ENCODE results near the gene H19. TPM values are rescaled to one million over a fixed set of nuclear protein-coding genes. Genes with fewer than 3 reads are reported as not detected.

Gene H19
- total RNA-seq, 1 donor from 2014 or later: 539 TPM

- Histone ChIP-seq H3K27ac (no peak overlapping the region), H3K9me3 (no peaks in the 10 kb centered on the region), H3K27me3 (no peaks in the 10 kb centered on the region), H3K36me3 (no peaks in the 10 kb centered on the region), H3K4me3 (no peak overlapping the region), H3K4me1 (no peaks in the 10 kb centered on the region)
- intact Hi-C loops (cut with DNase I): no loop called here
- TF ChIP-seq CTCF (IDR thresholded peaks at IDR 0.05): no peak
- no peak for DNase-seq (ENCODE audit: low spot score in 2 of 2)
Observed at GRCh38 chr11:2035382-2035781, 37.7 kb upstream of the H19 start.

GRCh38 chr11:2031058-2031457, 33.4 kb upstream of the H19 start:
- no peak for TF ChIP-seq CTCF (IDR thresholded peaks at IDR 0.05)
- Histone ChIP-seq H3K36me3 (no peaks in the 10 kb centered on the region), H3K27me3 (no peaks in the 10 kb centered on the region), H3K4me1 (no peaks in the 10 kb centered on the region), H3K4me3 (no peak overlapping the region), H3K27ac (no peak overlapping the region), H3K9me3 (no peaks in the 10 kb centered on the region)
- intact Hi-C loops (cut with DNase I): no loop called here
- DNase-seq (ENCODE audit: low spot score in 2 of 2): no peak

- H3K27ac ChIP-seq: no peak overlapping the region
- intact Hi-C loops (cut with DNase I): no loop called here
- no peaks in the 10 kb centered on the region for H3K27me3 ChIP-seq
- DNase-seq (ENCODE audit: low spot score in 2 of 2): no peak
- no peaks in the 10 kb centered on the region for H3K9me3 ChIP-seq
- no peak overlapping the region for H3K4me3 ChIP-seq
- H3K36me3 ChIP-seq: no peaks in the 10 kb centered on the region
- H3K4me1 ChIP-seq: no peaks in the 10 kb centered on the region
- no peak for TF ChIP-seq CTCF (IDR thresholded peaks at IDR 0.05)
Observed at GRCh38 chr11:2027708-2028107, 30.1 kb upstream of the H19 start.

- Histone ChIP-seq H3K4me1 (no peaks in the 10 kb centered on the region), H3K9me3 (no peaks in the 10 kb centered on the region), H3K27me3 (no peaks in the 10 kb centered on the region), H3K4me3 (no peak overlapping the region), H3K27ac (no peak overlapping the region), H3K36me3 (no peaks in the 10 kb centered on the region)
- no peak for TF ChIP-seq CTCF (IDR thresholded peaks at IDR 0.05)
- DNase-seq (ENCODE audit: low spot score in 2 of 2): no peak
- intact Hi-C loops (cut with DNase I): no loop called here
Observed at GRCh38 chr11:2015025-2015424, 17.4 kb upstream of the H19 start.

GRCh38 chr11:2012440-2012839, 14.8 kb upstream of the H19 start:
- no peak overlapping the region for H3K4me3 ChIP-seq
- H3K4me1 ChIP-seq: no peaks in the 10 kb centered on the region
- intact Hi-C loops (cut with DNase I): no loop called here
- H3K9me3 ChIP-seq: no peaks in the 10 kb centered on the region
- no peak for TF ChIP-seq CTCF (IDR thresholded peaks at IDR 0.05)
- DNase-seq (ENCODE audit: low spot score in 2 of 2): no peak
- H3K27ac ChIP-seq: no peak overlapping the region
- H3K27me3 ChIP-seq: no peaks in the 10 kb centered on the region
- H3K36me3 ChIP-seq: no peaks in the 10 kb centered on the region

- no peaks in the 10 kb centered on the region for H3K4me1 ChIP-seq
- no peaks in the 10 kb centered on the region for H3K27me3 ChIP-seq
- no peak for TF ChIP-seq CTCF (IDR thresholded peaks at IDR 0.05)
- no peaks in the 10 kb centered on the region for H3K9me3 ChIP-seq
- no peak for DNase-seq (ENCODE audit: low spot score in 2 of 2)
- H3K4me3 ChIP-seq: no peak overlapping the region
- no peaks in the 10 kb centered on the region for H3K36me3 ChIP-seq
- intact Hi-C loops (cut with DNase I): no loop called here
- H3K27ac ChIP-seq: no peak overlapping the region
Observed at GRCh38 chr11:2004466-2004865, 6.8 kb upstream of the H19 start.
